ENCODE measurements around the gene ZBTB8OS.
A peak's percentile ranks its signal among the peaks of the same experiment; 100 is the strongest.
"Not testable (repeated sequence)": the region's sequence is repeated elsewhere in the genome, so short reads cannot be mapped to it uniquely, and the experiment has no call there.

The ZBTB8OS gene

DNA sequence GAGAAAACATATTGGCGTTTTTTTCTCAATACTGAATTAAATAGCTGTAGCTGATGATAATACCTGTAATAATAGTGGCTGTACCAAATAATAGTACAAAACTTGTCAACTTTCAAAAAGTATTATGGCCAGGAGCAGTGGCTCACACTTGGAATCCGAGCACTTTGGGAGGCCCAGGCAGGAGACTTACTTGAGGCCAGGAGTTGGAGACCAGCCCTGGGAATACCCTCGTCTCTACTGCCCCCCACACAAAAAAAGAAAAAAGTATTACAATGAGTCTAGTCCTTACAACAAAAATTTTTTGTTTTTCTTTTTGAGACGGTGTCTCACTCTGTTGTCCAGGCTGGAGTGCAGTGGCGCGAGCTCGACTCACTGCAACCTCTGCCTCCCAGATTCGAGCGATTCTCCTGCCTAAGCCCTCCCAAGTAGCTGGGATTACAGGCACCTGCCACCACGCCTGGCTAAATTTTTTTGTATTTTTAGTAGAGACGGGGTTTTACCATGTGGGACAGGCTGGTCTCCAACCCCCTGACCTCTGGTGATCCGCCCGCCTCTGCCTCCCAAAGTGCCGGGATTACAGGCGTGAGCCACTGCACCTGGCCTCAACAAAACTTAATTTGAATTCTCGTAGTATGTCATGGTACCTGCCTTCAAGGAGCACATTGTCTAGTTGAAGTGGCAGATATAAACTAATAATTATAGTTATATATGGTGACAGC lies 2.1 kb upstream of the ZBTB8OS start:
- peak overlapping the region in 7 of 21 experiments; percentile 91 to 99 (median 94) for H3K27ac ChIP-seq

DNA sequence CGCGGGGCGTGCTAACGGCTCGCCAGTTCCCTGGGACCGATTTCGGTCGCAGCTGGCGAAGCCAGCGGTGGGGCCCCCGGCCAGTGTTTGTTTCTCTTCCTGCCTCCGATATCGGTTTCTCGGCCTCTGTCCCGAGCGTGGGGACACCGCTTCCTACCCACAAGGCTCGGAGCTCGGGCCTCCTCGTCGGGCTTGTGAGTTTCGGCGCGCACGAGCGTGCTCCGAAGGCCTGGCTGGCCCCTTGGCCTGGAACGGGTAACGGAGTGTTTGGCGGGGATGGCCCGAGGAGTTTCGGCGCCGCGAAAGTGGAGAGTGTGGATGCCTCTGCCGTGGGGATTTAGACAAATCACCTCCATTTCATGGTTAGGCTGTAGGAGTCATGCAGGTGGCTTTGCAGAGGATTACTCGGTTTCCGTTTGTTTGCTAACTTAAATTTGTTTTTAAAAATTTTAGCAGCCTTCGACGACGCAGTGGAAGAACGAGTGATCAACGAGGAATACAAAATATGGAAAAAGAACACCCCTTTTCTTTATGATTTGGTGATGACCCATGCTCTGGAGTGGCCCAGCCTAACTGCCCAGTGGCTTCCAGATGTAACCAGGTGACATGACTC lies 1.2 kb upstream of the ZBTB8OS start:
- Histone ChIP-seq H3K27ac (peak overlapping the region; percentile 56 to 99 (median 97)), H3K4me3 (peak overlapping the region; percentile 54 to 92 (median 75))

More for the DNA sequence above, 2.1 kb upstream of the ZBTB8OS start:
- H3K4me3 ChIP-seq, result peak overlapping the region in 6 of 7 experiments; percentile 54 to 92 (median 81)

GRCh38 chr1:32650752-32651460 lies 556 bp upstream of the ZBTB8OS start, which contains the start of gene RBBP4:
TSS of gene RBBP4 (plus strand) at chr1:32651208. CDS start at chr1:32651307, 99 bp downstream.
- Histone ChIP-seq H3K27ac (peak within 1 kb of the TSS; percentile 73 to 99 (median 97)), H3K4me3 (peak within 1 kb of the TSS; percentile 54 to 92 (median 75))

DNA sequence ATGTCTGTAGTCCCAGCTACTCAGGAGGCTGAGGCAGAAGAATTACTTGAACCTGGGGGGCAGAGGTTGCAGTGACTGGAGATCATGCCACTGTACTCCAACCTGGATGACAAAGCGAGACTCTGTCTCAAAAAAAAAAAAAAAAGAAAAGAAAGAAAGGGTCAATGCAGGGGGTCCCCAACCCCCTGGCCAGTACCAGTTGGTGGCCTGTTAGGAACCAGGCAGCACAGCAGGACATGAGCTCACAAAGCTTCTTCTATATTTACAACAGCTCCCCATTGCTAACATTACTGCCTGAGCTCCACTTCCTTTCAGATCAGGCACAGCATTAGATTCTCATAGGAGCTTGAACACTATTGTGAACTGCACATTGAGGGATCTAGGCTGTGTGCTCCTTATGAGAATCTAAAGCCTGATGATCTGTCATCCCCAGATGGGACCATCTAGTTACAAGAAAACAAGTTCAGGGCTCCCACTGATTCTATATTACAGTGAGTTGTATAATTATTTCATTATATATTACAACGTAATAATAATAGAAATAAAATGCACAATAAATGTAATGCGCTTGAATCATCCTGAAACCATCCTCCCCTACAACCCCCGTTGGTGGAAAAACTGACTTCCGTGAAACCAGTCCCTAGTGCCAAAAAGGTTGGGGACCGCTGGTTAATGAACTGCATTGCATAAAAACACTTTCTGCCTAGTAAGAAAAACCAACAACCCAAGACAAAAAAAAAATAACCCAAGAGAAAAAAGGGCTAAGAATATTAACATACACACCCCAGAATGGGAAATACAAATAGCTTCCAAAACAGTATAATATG lies 2.8 kb downstream of the ZBTB8OS start:
- H3K27ac ChIP-seq, result peak overlapping the region in 1 of 21 experiments; percentile 35
- no peak overlapping the region for H3K4me3 ChIP-seq

DNA sequence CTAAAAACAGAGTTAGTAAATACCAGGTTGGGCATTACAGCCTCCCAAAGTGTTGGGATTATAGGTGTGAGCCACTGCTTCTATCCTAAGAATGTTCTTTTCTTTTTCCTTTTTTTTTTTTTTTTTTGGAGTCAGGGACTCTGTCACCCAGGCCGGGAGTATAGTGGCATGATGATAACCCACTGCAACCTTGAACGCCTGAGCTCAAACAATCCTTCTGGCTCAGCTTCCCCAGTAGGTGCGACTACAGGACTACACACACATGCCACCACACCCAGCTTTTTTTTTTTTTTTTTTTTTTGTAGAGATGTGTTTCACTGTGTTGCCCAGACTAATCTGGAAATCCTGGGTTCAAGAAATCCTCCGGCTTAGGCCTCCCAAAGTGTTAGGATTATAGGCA lies 5.9 kb downstream of the ZBTB8OS start:
- no peak overlapping the region for H3K4me3 ChIP-seq

DNA sequence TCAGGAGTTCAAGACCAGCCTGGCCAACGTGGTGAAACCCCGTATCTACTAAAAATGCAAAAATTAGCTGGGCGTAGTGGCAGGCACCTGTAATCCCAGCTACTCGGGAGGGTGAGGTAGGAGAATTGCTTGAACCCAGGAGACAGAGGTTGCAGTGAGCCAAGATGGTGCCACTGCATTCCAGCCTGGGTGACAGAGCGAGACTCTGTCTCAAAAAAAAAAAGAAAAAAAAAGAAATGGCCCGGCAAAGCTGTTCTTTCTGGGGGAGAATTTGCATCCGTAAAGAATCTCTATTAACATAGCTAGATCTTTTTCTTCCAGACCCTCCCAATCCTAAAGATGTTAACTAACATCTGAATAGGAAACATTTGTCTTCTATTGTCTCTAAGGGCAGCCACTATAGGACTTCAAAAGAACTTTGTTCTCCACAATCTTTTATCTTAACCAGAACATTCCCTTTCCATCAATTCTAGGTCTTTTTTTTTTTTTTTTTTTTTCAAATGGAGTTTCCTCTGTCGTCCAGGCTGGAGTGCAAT lies 8.0 kb downstream of the ZBTB8OS start:
- not testable (repeated sequence) for H3K27ac ChIP-seq, H3K4me3 ChIP-seq

More for the DNA sequence above, 5.9 kb downstream of the ZBTB8OS start:
- no peak overlapping the region for H3K27ac ChIP-seq

- Histone ChIP-seq H3K4me3 (no peak overlapping the region), H3K27ac (no peak overlapping the region)
Observed at GRCh38 chr1:32639489-32640075, 10.8 kb downstream of the ZBTB8OS start.

DNA sequence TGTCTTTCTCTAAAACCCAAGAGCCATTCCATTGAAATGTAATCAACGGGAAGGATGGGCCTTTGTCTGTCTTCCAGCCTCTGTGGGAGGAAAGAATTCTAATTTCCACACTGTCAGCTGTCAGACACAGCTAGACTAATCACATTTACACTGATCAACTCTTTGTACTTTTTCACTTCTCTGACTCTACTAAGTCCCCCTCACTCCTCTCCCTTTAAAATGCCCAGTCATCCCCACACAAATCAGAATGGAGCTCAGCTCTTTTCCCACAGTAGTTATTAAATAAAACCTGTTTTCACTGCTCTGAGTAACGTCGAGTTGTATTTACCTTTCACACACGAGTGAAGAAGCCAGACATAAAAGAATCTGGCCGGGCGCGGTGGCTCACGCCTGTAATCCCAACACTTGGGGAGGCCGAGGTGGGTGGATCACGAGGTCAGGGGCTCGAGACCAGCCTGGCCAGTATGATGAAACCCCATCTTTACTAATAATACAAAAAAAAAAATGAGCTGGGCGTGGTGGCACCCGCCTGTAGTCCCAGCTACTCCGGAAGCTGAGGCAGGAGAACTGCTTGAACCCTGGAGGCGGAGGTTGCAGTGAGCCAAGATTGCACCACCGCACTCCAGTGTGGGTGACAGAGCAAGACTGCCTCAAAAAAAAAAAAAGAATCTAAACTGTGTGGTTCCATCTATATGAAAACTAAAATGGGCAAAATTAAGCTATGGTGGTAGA lies 13.3 kb downstream of the ZBTB8OS start:
- no peak overlapping the region for H3K4me3 ChIP-seq
- H3K27ac ChIP-seq, result peak overlapping the region in 5 of 21 experiments; percentile 3 to 44 (median 7)

DNA sequence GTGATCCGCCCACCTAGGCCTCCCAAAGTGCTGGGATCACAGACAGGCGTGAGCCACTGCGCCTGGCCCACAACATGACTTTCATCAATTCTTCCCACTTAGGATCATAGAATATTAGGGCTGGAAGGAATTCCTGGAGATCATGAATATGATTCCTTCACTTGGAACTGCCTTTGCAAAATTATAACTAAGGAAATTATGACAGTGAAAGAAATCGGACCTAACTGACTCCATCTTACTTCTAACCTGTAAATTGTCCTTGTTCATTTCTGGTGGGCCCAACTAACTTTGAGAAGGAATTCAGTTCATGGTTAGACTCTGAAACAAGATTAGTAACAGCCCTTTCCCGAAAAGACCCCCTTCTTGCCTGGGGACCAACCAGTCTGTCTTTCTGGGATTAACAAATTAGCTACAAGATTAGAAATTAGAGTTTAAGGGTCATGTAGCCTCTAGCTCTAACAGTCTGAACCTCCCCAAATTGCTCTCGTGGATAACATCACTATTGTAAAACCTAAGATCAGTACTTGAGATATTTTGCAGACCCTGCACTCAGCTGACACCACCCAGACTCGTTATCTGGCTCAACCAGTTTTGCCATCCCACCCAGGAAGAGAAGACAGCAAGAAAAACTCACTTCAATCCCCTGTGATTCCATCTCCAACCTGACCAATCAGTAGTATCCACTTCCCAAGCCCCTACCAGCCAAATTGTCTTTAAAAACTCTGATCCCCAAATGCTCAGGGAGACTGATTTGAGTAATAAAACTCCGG lies 14.7 kb downstream of the ZBTB8OS start:
- no peak overlapping the region for H3K4me3 ChIP-seq
- H3K27ac ChIP-seq, result no peak overlapping the region

- no peak overlapping the region for H3K4me3 ChIP-seq
- H3K27ac ChIP-seq, result no peak overlapping the region
Observed at GRCh38 chr1:32632829-32633228, 17.5 kb downstream of the ZBTB8OS start.

DNA sequence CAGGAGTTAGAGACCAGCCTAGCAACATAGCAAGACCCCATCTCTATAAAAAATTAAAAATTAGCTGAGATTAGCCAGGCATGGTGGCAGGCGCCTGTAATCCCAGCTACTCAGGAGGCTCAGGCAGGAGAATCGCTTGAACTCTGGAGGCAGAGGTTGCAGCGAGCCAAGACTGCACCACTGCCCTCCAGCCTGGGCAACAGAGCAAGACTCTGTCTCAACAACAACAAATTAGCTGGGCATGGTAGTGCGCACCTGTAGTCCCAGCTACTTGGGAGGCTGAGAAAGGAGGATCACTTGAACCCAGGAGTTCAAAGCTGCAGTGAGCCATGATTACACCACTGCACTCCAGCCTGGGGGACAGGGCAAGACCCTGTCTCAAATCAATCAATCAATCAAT lies 20.2 kb downstream of the ZBTB8OS start:
- H3K4me3 ChIP-seq, H3K27ac ChIP-seq: not testable (repeated sequence)

- Histone ChIP-seq H3K27ac (peak overlapping the region in 3 of 21 experiments; percentile 32 to 72 (median 34)), H3K4me3 (no peak overlapping the region)
Observed at GRCh38 chr1:32627596-32628162, 22.7 kb downstream of the ZBTB8OS start.

- Histone ChIP-seq H3K27ac (no peak overlapping the region), H3K4me3 (no peak overlapping the region)
Observed at GRCh38 chr1:32626176-32626575, 24.2 kb downstream of the ZBTB8OS start.

DNA sequence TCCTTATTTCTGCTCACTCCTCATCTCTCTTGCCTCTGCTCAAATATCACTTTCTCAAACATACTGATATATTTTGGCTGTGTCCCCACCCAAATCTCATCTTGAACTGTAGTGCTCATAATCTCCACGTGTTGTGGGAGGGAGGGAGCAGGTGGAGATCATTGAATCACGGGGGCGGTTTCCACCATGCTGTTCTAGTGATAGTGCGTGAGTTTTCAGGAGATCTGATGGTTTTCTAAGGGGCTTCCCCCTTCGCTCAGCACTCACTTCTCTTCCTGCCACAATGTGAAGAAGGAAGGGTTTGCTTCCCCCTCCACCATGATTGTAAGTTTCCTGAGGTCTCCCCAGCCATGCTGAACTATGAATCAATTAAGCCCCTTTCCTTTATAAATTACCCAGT lies 26.6 kb downstream of the ZBTB8OS start:
- Histone ChIP-seq H3K4me3 (no peak overlapping the region), H3K27ac (no peak overlapping the region)

DNA sequence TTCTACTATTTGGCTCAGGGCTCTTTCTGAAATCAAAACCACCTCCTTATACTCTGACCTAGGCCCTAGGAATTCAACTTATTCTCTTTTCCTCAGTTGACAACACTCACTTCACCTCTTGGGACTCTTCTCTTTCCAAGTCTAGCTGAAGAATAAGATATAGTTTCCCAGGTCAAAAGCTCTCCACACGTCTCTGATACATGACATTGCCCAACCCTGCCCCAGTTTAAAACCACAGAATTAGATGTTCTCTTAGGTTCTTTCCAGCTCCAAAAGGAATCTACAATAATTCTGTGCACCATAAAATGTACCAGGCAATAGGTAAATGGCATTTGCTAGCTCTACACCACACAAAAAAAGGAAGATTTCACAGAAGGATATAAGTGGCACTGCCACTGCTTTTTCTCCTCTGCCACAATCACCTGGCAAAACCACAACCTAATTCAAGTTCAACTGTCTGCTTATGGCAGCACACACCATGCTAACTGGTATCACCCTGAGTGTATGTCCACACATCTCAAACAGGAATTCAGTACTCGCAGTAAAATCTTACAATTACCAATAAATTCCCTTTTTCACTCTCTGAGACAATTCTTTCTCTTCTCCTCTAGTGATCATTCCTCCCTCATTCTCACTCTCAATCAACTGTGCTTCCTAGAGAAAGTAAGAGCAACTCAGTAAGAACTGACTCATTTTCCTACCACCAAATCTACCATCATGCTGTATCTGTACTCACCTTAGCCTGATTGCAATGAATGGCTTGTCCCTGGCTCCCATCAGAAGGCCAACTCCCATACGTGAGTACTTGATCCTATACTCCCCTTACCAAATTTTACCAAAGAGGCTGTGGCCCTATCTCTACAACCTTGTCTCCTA lies 27.3 kb downstream of the ZBTB8OS start:
- H3K27ac ChIP-seq, result peak overlapping the region in 2 of 21 experiments; percentile 3 to 10

GRCh38 chr1:32622205-32622604 lies 28.1 kb downstream of the ZBTB8OS start:
- H3K4me3 ChIP-seq, result no peak overlapping the region
- H3K27ac ChIP-seq, result no peak overlapping the region

More for the DNA sequence above, 27.3 kb downstream of the ZBTB8OS start:
- H3K4me3 ChIP-seq, result no peak overlapping the region

All from skin epidermis (tissue), 12 donors.